ENCODE results near the gene RABL3. TPM values are rescaled to one million over a fixed set of nuclear protein-coding genes. Genes with fewer than 3 reads are reported as not detected.
"Not testable (repeated sequence)": the region's sequence is repeated elsewhere in the genome, so short reads cannot be mapped to it uniquely, and the experiment has no call there.

RABL3 gene
- total RNA-seq, 6 donors from 2014 or later, result 4.9 to 20.1 (median 14.2) TPM

DNA sequence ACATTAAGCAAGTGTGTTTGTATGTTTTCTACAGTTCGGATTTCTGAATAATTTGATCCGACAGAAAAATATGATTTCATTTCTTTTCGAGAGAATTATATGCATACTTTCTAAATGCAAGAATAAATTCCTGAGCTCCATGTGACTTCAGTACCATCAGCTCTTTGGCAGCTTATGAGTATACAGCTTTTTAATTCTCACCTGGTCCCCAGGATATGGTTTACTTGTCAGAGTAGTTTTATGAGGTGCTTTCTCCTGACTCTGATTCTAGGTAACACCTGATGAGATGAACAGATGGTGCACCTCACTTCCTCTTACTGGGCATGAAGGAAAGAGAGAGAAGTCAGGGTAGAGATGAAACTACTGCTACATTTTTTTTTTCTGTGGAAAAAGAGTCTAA lies 63.3 kb downstream of the RABL3 start:
- Histone ChIP-seq H3K9me3 (no peaks in the 10 kb centered on the region), H3K27me3 (no peaks in the 10 kb centered on the region), H3K27ac (peak overlapping the region; percentile 42 to 68 (median 49)), H3K4me1 (peaks cover 9 to 18% (median 14%) of the 10 kb centered on the region in 4 donors), H3K4me3 (peak overlapping the region in 1 of 4 donors; percentile 18), H3K36me3 (no peaks in the 10 kb centered on the region)
- 38 to 70% methylated on average over 3 of the region's 3 CpGs for WGBS, 2 donors
- ATAC-seq (ENCODE audit: low FRiP score in 2 of 2) (no peak), DNase-seq (no peak)
- no peak for TF ChIP-seq EP300 (IDR thresholded peaks at IDR 0.05)
- no peak for TF ChIP-seq POLR2AphosphoS5 (IDR thresholded peaks at IDR 0.05)
- no peak for TF ChIP-seq POLR2A (IDR thresholded peaks at IDR 0.05)
- TF ChIP-seq, protein P1, sequence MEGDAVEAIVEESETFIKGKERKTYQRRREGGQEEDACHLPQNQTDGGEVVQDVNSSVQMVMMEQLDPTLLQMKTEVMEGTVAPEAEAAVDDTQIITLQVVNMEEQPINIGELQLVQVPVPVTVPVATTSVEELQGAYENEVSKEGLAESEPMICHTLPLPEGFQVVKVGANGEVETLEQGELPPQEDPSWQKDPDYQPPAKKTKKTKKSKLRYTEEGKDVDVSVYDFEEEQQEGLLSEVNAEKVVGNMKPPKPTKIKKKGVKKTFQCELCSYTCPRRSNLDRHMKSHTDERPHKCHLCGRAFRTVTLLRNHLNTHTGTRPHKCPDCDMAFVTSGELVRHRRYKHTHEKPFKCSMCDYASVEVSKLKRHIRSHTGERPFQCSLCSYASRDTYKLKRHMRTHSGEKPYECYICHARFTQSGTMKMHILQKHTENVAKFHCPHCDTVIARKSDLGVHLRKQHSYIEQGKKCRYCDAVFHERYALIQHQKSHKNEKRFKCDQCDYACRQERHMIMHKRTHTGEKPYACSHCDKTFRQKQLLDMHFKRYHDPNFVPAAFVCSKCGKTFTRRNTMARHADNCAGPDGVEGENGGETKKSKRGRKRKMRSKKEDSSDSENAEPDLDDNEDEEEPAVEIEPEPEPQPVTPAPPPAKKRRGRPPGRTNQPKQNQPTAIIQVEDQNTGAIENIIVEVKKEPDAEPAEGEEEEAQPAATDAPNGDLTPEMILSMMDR (IDR thresholded peaks at IDR 0.05), result no peak

DNA sequence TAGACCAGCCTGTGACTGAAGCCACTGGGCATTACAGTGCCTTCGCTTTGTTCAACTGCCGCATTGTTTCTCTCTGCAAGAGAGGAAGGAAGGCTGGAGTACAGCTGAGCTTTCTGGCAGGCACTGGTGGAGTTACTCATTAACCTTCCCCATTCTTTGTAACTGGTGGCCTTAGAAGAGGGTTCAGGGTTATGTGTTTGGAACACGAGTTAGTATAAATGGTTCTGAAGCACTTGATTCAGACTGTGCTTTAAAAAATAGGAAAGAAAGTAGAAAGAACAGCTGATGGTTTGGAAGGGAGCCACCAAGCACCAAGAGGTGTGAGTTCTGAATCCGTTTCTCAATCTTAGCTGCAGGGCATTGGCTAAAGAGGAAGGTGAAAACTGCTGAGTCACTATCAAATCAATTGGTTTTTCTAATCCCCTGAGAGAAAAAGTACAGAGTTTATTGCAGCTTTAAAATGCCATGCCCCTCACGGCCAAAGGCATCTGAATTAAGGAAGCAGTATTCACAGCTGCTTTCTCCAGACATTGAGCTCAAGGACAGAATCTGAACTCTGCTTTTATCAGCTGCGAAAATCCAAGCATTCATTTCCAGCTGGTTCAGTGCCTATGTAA lies 63.9 kb downstream of the RABL3 start:
- no peaks in the 10 kb centered on the region for H3K27me3 ChIP-seq
- no peaks in the 10 kb centered on the region for H3K9me3 ChIP-seq
- ATAC-seq (ENCODE audit: low FRiP score in 2 of 2), result peak; percentile 78 to 85
- peak in 1 of 2 donors; percentile 69 for DNase-seq
- 5 to 6% methylated on average over 6 of the region's 6 CpGs for WGBS, 2 donors
- TF ChIP-seq POLR2A (IDR thresholded peaks at IDR 0.05) (no peak), EP300 (IDR thresholded peaks at IDR 0.05) (no peak), POLR2AphosphoS5 (IDR thresholded peaks at IDR 0.05) (no peak)
- TF ChIP-seq, protein P1 (IDR thresholded peaks at IDR 0.05), result no peak
- peak overlapping the region in 1 of 4 donors; percentile 18 for H3K4me3 ChIP-seq
- peaks cover 9 to 18% (median 14%) of the 10 kb centered on the region in 4 donors for H3K4me1 ChIP-seq
- H3K27ac ChIP-seq, result peak overlapping the region; percentile 42 to 68 (median 49)
- no peaks in the 10 kb centered on the region for H3K36me3 ChIP-seq

DNA sequence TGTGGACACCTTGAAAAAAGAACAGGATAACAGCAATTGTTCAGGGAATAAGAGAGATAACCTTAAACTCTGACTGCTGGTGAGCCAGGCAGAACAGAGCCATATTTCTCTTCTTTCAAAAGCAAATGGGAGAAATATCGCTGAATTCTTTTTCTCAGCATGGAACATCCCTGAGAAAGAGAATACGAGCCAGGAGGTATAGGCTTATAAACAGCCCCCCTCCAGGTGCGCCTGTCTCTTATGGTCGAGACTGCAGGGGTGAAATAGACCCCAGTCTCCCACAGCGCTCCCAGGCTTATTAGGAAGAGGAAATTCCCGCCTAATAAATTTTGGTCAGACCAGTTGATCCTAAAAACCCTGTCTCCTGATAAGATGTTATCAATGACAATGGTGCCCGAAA lies 65.1 kb downstream of the RABL3 start:
- WGBS, 2 donors, result 94 to 98% methylated on average over 7 of the region's 7 CpGs
- H3K36me3 ChIP-seq; H3K27ac ChIP-seq; ATAC-seq (ENCODE audit: low FRiP score in 2 of 2); H3K27me3 ChIP-seq; H3K9me3 ChIP-seq; DNase-seq; H3K4me3 ChIP-seq: not testable (repeated sequence)
- peaks cover 9 to 18% (median 13%) of the 10 kb centered on the region in 4 donors for H3K4me1 ChIP-seq

DNA sequence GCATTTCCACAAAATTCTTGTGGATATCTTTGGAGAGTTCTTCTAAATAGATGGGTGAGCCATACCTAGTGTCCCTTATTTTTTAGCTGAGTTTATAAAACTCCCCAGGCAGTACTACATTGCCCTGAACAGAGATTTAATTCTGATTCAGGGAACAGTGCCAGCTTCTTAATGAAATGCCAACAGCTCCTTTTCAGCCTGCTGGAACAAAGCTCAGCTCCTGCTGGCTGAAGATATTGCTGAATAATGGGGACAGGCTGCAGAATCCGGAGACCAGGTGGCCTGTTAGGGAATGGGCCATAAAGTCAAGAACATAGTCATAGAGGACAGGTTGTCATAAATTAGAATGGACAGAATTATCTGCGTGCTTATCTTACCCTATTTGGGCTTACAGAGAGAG lies 69.2 kb downstream of the RABL3 start:
- no peak overlapping the region for H3K27ac ChIP-seq
- ATAC-seq (ENCODE audit: low FRiP score in 2 of 2), result no peak
- H3K4me3 ChIP-seq, result no peak overlapping the region
- DNase-seq, result no peak
- TF ChIP-seq, protein P1 (IDR thresholded peaks at IDR 0.05), result no peak
- TF ChIP-seq EP300 (IDR thresholded peaks at IDR 0.05) (no peak), POLR2AphosphoS5 (IDR thresholded peaks at IDR 0.05) (no peak), POLR2A (IDR thresholded peaks at IDR 0.05) (no peak)
- peaks cover 0 to 3% (median 3%) of the 10 kb centered on the region in 4 donors for H3K4me1 ChIP-seq
- no peaks in the 10 kb centered on the region for H3K9me3 ChIP-seq
- no peaks in the 10 kb centered on the region for H3K27me3 ChIP-seq
- 52 to 93% methylated on average over 2 of the region's 2 CpGs for WGBS, 2 donors
- H3K36me3 ChIP-seq, result no peaks in the 10 kb centered on the region

DNA sequence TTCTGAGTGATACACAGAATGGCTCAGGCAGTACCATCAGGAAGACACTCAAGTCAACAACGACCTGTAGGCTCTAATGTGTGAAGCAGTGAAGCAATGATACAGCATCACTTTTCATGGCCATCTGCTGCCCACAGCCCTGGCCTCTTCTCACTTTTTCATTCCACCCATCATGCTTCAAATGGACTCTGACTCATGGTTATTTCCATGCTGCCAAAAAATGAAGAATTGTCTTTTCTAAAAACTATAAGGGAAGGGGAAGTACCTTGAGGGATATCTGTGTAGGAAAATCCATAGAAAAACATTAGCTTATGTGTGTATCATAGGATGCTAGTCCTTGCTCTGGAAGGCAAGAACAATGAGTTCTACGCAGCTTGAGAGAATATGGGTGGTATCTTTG lies 71.7 kb downstream of the RABL3 start:
- ATAC-seq (ENCODE audit: low FRiP score in 2 of 2) (no peak), DNase-seq (no peak)
- H3K27me3 ChIP-seq, result no peaks in the 10 kb centered on the region
- TF ChIP-seq, protein P1 (IDR thresholded peaks at IDR 0.05), result no peak
- no peaks in the 10 kb centered on the region for H3K9me3 ChIP-seq
- WGBS, 2 donors, result 68 to 78% methylated on average over 2 of the region's 2 CpGs
- H3K4me3 ChIP-seq, result no peak overlapping the region
- no peaks in the 10 kb centered on the region for H3K36me3 ChIP-seq
- no peaks in the 10 kb centered on the region for H3K4me1 ChIP-seq
- H3K27ac ChIP-seq, result no peak overlapping the region

Measured in upper lobe of left lung (tissue), 6 donors.